BLaER1 (cell line): Measurements from ENCODE around the gene TTC17.

Source experiments
- H3K27ac ChIP-seq: shearing (Covaris generic); formaldehyde crosslinking; 2 replicates; pipeline ENCODE4 v1.8.1; 2022
- H3K27me3 ChIP-seq: shearing (Covaris generic); formaldehyde crosslinking; 2 replicates; pipeline ENCODE4 v1.8.1; 2022
- H3K36me3 ChIP-seq: shearing (Covaris generic); formaldehyde crosslinking; 2 replicates; pipeline ENCODE4 v1.8.1; 2022
- H3K4me1 ChIP-seq: shearing (Covaris generic); formaldehyde crosslinking; 2 replicates; pipeline ENCODE4 v1.8.1; 2022
- H3K4me2 ChIP-seq: shearing (Covaris generic); formaldehyde crosslinking; 2 replicates; pipeline ENCODE4 v1.8.1; 2022
- H3K4me3 ChIP-seq: shearing (Covaris generic); formaldehyde crosslinking; 2 replicates; pipeline ENCODE4 v1.8.1; 2022
- H3K9ac ChIP-seq: shearing (Covaris generic); formaldehyde crosslinking; 2 replicates; pipeline ENCODE4 v1.8.1; 2022
- H3K9me3 ChIP-seq: shearing (Covaris generic); formaldehyde crosslinking; 2 replicates; pipeline ENCODE4 v1.8.1; 2022
- H4K20me1 ChIP-seq: shearing (Covaris generic); formaldehyde crosslinking; 2 replicates; pipeline ENCODE4 v1.8.1; 2022
- Cebpa-rat ChIP-seq: shearing (Covaris generic); IDR thresholded peaks from 2 replicates; pipeline ENCODE4 v1.8.1; 2022

TTC17 gene

DNA sequence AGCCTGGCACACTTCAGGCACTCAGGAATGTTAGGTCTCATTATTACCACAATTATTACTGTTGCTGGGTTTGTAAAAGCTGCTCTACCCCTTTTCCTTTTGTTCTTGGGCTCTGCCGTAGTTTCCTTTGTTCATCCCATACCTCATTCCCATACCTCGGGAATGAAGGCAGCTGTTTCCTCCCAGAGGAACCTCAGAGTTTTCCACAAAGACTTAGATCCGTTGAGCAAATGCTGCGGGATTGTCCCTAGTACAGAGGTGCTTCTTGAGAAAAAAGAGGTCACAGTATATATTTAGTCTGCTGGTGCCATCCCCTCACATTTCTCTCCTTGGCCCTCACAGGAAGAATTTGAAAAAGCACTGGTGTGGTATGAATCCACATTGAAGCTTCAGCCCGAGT is 134.7 kb downstream of the TTC17 start:
- H3K4me1 ChIP-seq = no peaks in the 10 kb centered on the region
- peaks cover 76% of the 10 kb centered on the region for H3K36me3 ChIP-seq
- no peaks in the 10 kb centered on the region for H4K20me1 ChIP-seq
- no peaks in the 10 kb centered on the region for H3K9me3 ChIP-seq
- no peak for TF ChIP-seq Cebpa-rat
- H3K9ac ChIP-seq = no peak overlapping the region
- H3K27me3 ChIP-seq = no peaks in the 10 kb centered on the region
- no peak overlapping the region for H3K27ac ChIP-seq
- H3K4me2 ChIP-seq = no peak overlapping the region
- no peak overlapping the region for H3K4me3 ChIP-seq

DNA sequence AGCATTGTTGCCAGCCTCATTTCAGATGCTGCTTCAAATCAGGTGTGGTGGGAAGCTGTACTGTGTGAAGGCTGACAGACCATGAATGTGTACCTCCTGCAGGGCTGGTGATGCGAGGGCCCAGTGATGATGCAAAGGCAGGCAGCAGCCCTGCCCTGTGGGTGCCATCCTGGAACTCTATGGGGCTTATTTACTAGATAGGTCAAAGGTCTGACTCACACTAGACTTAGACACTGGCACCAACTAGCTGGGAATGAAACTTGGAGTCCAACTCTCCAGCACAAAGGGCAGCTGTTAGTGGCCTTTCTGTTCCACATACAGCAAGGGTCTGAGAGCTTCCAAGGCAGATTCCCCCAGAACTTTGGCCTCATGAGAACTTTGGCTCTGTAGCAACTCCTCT is 138.4 kb downstream of the TTC17 start:
- peaks cover 5% of the 10 kb centered on the region for H3K4me1 ChIP-seq
- no peak overlapping the region for H3K4me3 ChIP-seq
- H3K27ac ChIP-seq = no peak overlapping the region
- H3K9ac ChIP-seq = no peak overlapping the region
- no peak overlapping the region for H3K4me2 ChIP-seq
- no peaks in the 10 kb centered on the region for H3K27me3 ChIP-seq
- H3K36me3 ChIP-seq = peaks cover 40% of the 10 kb centered on the region
- no peak for TF ChIP-seq Cebpa-rat
- H4K20me1 ChIP-seq = no peaks in the 10 kb centered on the region
- H3K9me3 ChIP-seq = 0 out of 2 replicates have a peak, but pooled peaks cover 6% of the 10 kb centered on the region

DNA sequence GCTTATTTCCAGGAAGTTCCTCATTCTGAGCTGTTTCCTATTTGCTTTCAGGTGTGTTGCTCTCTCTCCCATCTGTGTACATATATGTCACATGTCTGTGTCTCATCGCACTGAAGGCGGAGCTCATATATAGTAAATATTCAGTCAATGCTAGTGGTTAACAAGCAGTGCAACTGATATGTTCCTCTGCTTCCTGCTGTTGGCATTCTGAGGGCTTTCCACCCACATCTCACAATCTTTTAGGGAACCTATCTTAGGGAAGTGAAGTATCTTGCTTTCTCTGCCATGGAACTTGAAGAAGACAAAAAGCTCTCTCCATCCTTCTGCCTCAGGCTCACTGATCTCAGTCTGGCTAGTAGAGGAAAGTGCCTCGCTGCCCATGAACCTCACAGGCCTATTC is 139.8 kb downstream of the TTC17 start:
- Histone ChIP-seq H3K4me3 (no peak overlapping the region), H3K4me1 (peaks cover 5% of the 10 kb centered on the region), H3K27ac (no peak overlapping the region), H3K9me3 (0 out of 2 replicates have a peak, but pooled peaks cover 6% of the 10 kb centered on the region), H4K20me1 (no peaks in the 10 kb centered on the region), H3K27me3 (no peaks in the 10 kb centered on the region), H3K9ac (no peak overlapping the region), H3K4me2 (no peak overlapping the region), H3K36me3 (peaks cover 26% of the 10 kb centered on the region)
- TF ChIP-seq Cebpa-rat = no peak

DNA sequence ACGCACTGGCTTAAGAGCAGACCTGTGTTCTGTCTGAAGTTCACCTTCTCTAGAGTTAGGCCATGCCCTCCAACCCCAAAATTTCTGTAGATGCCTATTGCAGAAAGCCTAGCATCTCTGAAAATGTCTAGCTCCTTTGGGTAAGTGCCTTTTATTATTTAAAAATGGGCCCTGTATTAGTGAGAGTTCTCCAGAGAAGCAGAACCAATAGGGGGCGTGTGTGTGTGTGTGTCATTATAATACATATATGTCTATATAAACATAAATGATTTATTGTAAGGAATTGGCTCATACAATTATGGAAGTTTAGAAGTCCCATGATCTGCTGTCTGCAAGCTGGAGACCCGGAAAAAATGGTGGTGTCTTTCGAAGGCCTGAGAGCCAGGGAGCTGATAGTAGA is 144.7 kb downstream of the TTC17 start:
- H4K20me1 ChIP-seq = no peaks in the 10 kb centered on the region
- no peak for TF ChIP-seq Cebpa-rat
- no peak overlapping the region for H3K9ac ChIP-seq
- H3K4me2 ChIP-seq = no peak overlapping the region
- no peaks in the 10 kb centered on the region for H3K36me3 ChIP-seq
- 0 out of 2 replicates have a peak, but pooled peaks cover 6% of the 10 kb centered on the region for H3K9me3 ChIP-seq
- no peaks in the 10 kb centered on the region for H3K27me3 ChIP-seq
- H3K4me1 ChIP-seq = peaks cover 5% of the 10 kb centered on the region
- no peak overlapping the region for H3K27ac ChIP-seq
- no peak overlapping the region for H3K4me3 ChIP-seq

DNA sequence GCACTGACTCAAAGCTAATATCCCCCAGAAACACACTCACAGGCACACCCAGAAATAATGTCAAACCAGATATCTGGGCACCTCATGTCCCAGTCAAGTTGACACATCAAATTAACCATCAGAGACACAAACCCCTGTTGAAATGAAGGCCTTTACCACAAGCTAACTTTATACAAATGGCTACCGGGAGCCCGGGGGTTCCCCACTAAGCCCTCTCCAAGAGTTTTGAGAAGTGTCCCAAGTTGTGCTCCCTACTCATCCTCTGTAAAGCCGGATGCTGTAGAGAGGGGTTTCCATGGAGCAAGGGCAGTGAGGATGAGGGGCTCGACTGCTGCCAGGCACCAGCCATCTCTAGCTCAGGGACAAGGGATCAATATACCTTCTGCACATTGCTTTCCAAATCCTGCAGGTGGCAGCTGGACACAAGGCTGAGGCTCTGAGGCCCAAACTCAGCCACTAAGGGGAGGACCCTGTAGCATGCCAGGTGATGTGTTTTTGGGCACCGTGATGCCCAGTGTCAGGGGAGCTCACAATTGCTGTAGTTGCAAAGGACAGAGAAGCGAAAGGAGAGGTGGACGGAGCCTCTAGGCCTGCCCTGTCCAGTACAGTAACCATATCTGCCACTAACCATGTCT is 145.7 kb downstream of the TTC17 start:
- Histone ChIP-seq H3K4me1 (no peaks in the 10 kb centered on the region), H4K20me1 (no peaks in the 10 kb centered on the region), H3K27ac (no peak overlapping the region), H3K27me3 (no peaks in the 10 kb centered on the region), H3K4me2 (no peak overlapping the region), H3K9me3 (0 out of 2 replicates have a peak, but pooled peaks cover 6% of the 10 kb centered on the region), H3K4me3 (no peak overlapping the region), H3K36me3 (no peaks in the 10 kb centered on the region), H3K9ac (no peak overlapping the region)
- TF ChIP-seq Cebpa-rat = no peak

DNA sequence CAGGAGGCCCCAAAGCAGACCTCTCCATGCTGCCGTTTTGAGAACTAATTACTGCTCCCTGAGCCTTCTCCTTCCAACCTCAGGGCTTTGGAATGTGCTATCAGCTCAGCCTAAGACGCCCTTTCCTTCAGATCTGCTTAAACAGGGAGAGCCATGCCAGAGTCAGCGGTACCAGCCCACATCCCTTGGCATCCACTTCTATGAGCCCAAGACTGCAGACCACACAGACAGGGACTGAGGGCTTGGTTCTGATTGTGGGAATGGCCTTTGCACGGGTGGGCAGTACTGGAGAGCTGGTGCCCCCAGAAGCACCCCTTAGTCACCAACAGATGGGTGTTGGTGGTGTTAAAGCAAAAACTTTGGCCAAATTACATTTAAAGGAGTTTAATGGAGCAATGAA is 146.5 kb downstream of the TTC17 start:
- no peak overlapping the region for H3K4me2 ChIP-seq
- TF ChIP-seq Cebpa-rat = no peak
- H3K4me3 ChIP-seq = no peak overlapping the region
- no peaks in the 10 kb centered on the region for H3K27me3 ChIP-seq
- H3K4me1 ChIP-seq = no peaks in the 10 kb centered on the region
- H3K9me3 ChIP-seq = 0 out of 2 replicates have a peak, but pooled peaks cover 6% of the 10 kb centered on the region
- no peaks in the 10 kb centered on the region for H3K36me3 ChIP-seq
- H4K20me1 ChIP-seq = no peaks in the 10 kb centered on the region
- no peak overlapping the region for H3K9ac ChIP-seq
- H3K27ac ChIP-seq = no peak overlapping the region

DNA sequence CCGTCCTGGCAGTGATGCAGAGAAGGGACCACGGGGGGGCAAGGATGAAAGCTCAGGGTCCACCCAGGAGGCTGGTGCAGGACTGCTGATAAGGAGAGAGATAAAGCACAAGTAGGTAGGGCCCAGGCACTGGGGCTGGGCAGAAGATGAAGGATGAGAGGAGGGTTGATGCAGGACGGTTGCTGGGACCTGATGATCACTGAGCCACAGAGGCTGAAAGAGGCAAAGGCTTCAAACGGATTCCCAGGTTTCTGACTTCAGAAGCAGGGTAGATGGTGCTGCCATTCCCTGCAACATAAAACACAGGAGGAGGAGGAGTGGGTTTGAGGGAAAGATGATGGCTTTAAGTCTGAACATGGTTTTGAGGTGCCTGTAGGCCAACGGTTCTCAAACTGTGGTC is 148.5 kb downstream of the TTC17 start:
- no peak for TF ChIP-seq Cebpa-rat
- Histone ChIP-seq H3K4me2 (no peak overlapping the region), H3K4me1 (no peaks in the 10 kb centered on the region), H3K27ac (no peak overlapping the region), H4K20me1 (no peaks in the 10 kb centered on the region), H3K9me3 (no peaks in the 10 kb centered on the region), H3K4me3 (no peak overlapping the region), H3K27me3 (no peaks in the 10 kb centered on the region), H3K9ac (no peak overlapping the region), H3K36me3 (no peaks in the 10 kb centered on the region)

DNA sequence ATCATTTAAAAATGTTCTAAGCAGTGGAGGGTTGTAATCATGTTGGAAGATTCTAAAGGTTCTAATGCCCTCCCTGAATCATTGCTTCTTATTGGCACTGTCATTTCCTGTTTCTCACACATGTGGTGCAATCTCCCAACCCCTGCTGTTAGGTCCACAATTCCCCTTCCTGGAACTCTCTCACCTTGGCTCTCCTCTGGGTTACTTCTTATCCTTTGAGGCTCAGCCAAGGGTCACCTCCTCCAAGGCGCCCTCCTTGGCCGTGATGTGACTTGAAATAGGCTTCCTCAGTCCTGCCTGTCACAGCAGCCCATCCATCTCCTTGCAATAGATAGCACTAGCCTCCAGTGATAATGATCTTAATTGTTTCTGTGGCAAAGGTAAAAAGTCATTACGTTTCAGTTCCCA is 149.8 kb downstream of the TTC17 start:
- Histone ChIP-seq H3K9ac (no peak overlapping the region), H3K9me3 (no peaks in the 10 kb centered on the region), H3K36me3 (no peaks in the 10 kb centered on the region), H3K4me1 (no peaks in the 10 kb centered on the region), H3K4me2 (no peak overlapping the region), H3K4me3 (no peak overlapping the region), H4K20me1 (no peaks in the 10 kb centered on the region), H3K27ac (no peak overlapping the region), H3K27me3 (no peaks in the 10 kb centered on the region)
- TF ChIP-seq Cebpa-rat = no peak

DNA sequence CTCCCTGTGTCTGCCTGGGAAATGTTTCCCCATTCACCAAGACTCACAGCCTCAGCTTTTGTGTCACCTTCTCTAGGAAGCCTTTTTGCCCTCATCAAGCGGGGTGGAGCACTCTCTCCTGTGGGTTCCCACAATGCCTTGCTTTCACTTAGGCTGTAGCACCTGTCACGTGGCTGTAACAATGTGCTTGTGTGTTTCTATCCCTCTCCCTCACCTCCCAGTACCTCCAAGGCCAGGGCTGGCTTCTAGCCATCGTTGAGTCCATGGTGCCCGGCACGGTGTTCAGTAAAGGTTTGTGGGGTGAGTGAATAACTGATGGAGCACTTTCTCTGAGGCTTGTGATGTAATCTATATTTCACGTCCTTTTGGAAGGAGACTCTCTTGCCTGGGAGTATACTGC is 153.2 kb downstream of the TTC17 start:
- no peaks in the 10 kb centered on the region for H3K27me3 ChIP-seq
- no peaks in the 10 kb centered on the region for H3K9me3 ChIP-seq
- no peaks in the 10 kb centered on the region for H3K36me3 ChIP-seq
- no peak for TF ChIP-seq Cebpa-rat
- H3K27ac ChIP-seq = no peak overlapping the region
- H3K4me3 ChIP-seq = no peak overlapping the region
- no peaks in the 10 kb centered on the region for H3K4me1 ChIP-seq
- no peak overlapping the region for H3K9ac ChIP-seq
- H4K20me1 ChIP-seq = no peaks in the 10 kb centered on the region
- no peak overlapping the region for H3K4me2 ChIP-seq

DNA sequence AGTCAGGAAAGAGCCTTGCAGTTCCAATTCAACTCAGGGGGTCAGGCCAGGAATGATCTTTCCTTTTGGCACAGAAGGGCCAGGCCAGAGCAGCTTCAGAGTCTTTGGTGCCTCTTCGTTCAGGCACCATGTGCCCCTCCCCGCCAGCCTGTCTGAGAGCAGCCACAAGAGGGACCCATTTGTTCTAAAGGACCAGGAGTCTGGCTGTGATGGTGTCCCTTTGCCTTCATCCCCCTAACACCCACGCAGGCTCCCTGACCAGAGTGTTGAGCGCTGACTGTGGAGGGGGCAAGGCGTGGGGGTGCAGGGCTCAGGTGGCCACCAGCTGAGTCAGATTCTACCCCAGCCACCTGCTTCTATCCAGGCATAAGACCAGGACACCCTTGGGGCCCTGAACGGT is 156.4 kb downstream of the TTC17 start:
- no peaks in the 10 kb centered on the region for H4K20me1 ChIP-seq
- TF ChIP-seq Cebpa-rat = no peak

More for the DNA sequence above, 156.4 kb downstream of the TTC17 start:
- Histone ChIP-seq H3K27ac (no peak overlapping the region), H3K36me3 (no peaks in the 10 kb centered on the region), H3K4me2 (no peak overlapping the region), H3K9ac (no peak overlapping the region), H3K4me3 (no peak overlapping the region), H3K9me3 (0 out of 2 replicates have a peak, but pooled peaks cover 2% of the 10 kb centered on the region), H3K4me1 (no peaks in the 10 kb centered on the region), H3K27me3 (no peaks in the 10 kb centered on the region)
